Measurements from ENCODE around the gene PDGFRA.
"Not testable (repeated sequence)": the region's sequence is repeated elsewhere in the genome, so short reads cannot be mapped to it uniquely, and the experiment has no call there.

Gene PDGFRA

GRCh38 chr4:54228056-54228527 lies 1.0 kb upstream of the PDGFRA start:
- peak; percentile 72 for DNase-seq

- no peak for DNase-seq
Observed at GRCh38 chr4:54228546-54228945, 547 bp upstream of the PDGFRA start.

- no peak for DNase-seq
Observed at GRCh38 chr4:54229631-54230483, 764 bp downstream of the PDGFRA start.

DNA sequence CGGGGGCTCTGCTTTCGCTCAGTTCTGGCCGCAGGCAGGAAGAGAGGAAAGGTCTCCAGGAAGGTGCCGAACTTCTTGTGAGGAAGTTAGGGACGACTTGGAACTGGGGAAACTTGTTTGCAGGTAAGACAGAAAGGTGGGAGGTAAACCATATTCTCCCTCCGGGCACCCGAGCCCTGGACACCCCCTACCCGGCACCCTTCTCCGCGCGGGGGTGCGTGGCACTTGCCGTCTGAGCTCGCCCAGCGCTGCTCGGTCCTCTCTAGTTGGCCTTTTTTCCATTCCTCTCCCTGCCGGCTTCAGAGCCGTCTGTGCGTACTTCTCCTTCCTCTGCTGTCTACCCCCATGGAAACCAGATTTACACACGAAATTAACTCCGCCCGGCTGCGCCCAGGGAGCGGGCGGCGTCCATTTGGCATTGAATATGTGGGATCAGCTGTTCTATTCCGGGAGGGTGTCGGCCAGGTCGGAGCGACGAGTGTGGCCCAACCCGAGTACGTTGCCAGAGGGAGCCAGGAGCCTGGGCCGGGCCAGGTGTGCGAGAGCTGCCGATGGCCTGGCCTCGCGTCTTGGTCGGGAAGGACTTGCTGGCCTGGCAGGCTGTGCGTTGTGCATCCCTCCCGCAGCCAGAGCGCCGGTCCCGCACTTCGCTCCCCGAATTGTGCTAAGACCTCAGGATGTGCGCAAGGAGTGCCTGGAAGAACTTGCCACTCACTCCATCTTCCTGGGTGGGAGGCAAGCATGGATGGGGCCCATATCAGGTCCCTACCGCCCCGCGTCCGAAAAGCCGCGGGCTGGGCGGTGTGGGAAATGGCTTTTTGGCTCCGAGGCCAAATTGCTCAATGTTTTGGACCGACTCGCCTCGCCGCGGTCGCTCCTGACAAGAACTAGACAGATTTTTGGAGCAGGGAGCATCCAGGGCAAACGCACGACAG lies 1.7 kb downstream of the PDGFRA start:
- DNase-seq: peak; percentile 59

DNA sequence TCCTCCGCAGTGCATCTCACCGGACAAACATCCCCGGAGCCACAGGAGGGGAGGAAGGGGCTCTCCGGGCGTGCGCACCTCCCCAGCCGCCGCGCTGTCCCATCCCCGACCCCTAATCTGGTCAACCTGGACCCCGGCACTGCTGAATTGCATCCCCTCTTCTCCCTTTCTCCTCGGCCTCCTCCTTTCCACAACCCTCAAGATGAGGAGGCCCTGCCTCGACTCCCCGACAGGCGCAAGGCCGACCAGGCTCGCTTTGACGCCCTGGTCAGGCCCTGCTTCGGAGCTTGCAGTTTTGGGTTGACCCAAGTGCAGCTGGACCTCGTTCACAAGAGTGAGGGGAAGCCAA lies 2.3 kb downstream of the PDGFRA start:
- DNase-seq: no peak

- peak; percentile 63 for DNase-seq
Observed at GRCh38 chr4:54231768-54232688, 2.9 kb downstream of the PDGFRA start.

DNA sequence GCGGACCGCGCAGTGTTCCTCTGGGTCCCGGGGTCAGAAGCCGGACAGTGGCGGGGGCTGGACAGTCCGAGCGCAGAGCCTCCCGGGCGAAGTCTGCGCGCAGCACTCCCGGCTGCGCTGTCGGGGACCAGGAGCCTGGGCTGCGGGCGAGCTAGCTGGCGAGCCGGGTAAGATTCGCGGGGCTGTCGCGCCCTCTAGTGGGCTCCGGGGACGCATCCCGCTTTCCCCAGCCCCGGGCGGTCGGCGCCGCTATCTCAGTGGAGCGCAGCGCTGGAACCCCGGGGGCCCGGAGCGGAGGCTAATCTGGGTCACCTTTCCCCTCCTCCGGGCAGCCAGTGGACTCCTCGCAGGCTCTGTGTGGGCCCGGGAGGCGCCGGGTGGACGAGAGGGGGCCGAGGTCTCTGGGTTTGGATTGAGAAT lies 4.2 kb downstream of the PDGFRA start:
- peak; percentile 91 for DNase-seq

GRCh38 chr4:54233697-54234496 lies 4.8 kb downstream of the PDGFRA start:
- peak; percentile 85 for DNase-seq

- DNase-seq: no peak
Observed at GRCh38 chr4:54234497-54235205, 5.6 kb downstream of the PDGFRA start.

GRCh38 chr4:54236316-54236715 lies 7.2 kb downstream of the PDGFRA start:
- not testable (repeated sequence) for DNase-seq

DNA sequence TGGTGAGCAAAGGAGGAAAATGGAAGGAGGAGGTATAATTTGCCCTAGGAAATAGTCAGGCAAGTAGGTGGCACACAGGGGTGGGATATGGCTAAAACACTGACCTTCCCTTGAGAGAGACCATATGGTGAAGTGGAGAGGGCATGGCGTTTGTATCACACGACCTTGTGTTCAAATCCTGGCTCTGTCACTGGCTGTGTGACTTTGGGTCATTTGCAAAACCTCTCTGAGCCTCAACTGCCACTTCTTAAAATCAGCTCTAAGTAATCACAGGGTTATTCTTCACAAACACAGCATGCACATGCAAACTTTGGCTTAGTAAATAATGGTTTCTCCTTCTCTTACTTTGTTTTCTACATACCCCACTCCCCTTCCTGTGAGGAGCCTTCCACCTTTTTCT lies 8.7 kb downstream of the PDGFRA start:
- no peak for DNase-seq

DNA sequence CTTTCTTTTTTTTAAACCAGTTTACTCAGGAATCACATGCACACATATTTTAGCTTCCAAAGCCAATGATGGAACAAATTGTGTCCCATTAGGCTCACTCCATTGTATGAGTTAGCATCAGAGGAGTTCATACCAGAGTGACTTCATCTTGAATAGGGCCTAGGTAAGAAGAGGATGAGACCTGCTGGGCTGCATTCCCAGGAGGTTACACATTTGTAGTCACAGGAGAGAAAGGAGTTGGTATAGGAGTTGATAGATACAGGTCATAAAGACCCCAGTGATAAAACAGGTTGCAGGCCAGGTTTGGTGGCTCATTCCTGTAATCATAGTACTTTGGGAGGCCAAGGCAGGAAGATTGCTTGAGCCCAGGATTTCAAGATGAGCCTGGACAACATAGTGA lies 9.3 kb downstream of the PDGFRA start:
- DNase-seq: no peak

- DNase-seq: not testable (repeated sequence)
Observed at GRCh38 chr4:54241268-54241823, 12.3 kb downstream of the PDGFRA start.

DNA sequence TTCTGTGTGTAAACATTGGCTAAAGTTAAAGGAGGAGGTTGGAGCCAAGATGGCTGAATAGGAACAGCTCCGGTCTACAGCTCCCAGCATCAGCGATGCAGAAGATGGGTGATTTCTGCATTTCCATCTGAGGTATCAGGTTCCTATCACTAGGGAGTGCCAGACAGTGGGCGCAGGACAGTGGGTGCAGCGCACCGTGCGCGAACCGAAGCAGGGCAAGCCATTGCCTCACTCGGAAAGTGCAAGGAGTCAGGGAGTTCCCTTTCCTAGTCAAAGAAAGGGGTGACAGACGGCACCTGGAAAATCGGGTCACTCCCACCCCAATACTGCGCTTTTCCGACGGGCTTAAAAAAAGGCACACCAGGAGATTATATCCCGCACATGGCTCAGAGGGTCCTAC lies 14.4 kb downstream of the PDGFRA start:
- not testable (repeated sequence) for DNase-seq

- not testable (repeated sequence) for DNase-seq
Observed at GRCh38 chr4:54252312-54252711, 23.2 kb downstream of the PDGFRA start.

DNA sequence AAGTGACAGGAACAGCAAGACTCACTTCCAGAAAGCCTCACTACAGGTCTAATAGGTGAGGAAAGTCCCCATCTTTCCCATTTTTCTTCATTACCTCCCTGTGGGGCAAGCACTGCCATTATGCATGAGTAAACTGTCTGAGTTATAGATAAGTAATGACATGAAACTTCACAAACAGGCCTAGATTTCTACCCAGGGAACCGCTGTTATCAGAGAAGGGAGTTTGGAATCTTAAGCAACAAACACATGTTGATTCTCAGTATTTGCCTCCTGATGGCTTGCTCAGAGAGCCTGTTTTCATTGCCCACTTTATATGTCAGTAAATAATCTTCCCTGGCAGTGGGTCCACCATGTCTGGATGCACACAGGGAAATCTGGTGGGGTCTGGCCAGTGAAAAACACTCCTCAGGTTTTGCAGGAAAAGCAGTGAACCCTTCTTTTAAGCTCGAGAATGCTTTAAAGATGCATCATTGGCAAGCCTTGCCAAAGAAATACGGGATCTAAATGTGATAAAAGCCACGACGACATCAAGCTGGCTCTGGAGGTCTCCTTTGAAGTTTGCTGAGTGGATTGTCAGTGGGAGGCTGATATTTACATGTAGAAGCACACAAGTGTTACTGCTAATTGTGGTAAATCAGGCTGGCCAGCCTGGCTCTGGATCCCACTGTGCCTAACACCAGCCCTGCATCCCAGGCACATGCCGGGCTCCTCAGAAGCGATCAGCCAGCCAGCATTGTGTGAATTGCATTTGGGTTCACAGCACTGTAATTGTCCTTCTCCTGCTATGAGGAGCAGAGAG lies 25.2 kb downstream of the PDGFRA start:
- DNase-seq: no peak

DNA sequence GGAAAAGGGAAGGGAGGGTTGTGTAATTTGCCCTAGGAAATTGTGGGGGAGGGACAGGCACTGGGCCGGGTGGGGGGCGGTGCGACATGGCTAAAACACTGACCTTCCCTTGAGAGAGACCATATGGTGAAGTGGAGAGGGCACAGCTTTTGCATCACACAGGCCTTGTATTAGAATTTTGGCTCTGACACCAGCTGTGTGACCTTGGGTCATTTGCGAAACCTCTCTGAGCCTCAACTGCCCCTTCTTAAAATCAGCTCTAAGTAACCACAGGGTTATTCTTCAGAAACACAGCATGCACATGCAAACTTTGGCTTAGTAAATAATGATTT lies 25.8 kb downstream of the PDGFRA start:
- no peak for DNase-seq

GRCh38 chr4:54255881-54256280 lies 26.8 kb downstream of the PDGFRA start:
- no peak for DNase-seq

DNA sequence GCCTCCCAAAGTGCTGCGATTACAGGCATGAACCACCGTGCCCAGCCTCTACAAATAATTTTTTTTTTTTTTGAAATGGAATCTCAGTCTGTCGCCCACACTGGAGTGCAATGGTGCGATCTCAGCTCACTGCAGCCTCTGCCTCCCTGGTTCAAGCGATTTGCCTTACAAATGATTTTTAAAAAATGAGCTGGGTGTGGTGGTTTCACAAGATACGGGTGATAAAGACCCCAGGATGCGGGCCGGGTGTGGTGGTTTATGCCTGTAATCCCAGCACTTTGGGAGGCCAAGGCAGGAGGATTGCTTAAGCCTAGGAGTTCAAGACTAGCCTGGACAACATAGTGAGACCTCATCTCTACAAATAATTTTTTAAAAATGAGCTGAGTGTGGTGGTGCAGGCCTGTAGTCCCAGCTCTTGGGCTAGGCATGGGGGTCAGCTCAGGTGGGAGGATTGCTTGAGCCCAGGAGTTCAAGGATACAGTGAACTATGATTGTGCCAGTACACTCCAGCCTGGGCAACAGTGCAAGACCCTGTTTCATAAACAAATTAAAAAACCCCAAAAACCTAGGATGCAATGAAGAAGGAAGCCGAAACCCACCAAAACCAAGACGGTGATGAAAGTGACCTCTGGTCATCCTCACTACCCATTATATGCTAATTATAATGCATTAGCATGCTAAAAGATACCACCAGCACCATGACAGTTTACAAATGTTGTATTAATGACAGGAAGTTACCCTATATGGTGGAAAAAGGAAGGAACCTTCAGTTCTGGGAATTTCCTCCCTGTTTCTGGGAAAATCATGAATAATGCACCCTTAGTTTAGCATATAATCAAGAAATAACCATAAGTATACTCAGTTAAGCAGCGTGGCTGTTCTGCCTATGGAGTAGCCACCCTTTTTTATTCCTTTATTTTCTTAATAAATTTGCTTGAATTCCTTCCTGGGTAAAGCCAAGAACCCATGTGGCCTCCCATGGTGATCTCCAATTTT lies 27.7 kb downstream of the PDGFRA start:
- DNase-seq: no peak

All from activated CD8-positive, alpha-beta memory T cell treated with anti-CD3 and anti-CD28 coated beads for 24 hours (primary cell).